Colon (tissue), 2 donors: ENCODE measurements around the gene DAAM1.

Experiments used
- FAIRE-seq: peaks from 2 replicates; lab custom pipeline; 2012; peaks lifted over from hg19 to GRCh38; lab: Jason Lieb, UNC
- donor health status: control.
- donor health status: control.

The DAAM1 gene

DNA sequence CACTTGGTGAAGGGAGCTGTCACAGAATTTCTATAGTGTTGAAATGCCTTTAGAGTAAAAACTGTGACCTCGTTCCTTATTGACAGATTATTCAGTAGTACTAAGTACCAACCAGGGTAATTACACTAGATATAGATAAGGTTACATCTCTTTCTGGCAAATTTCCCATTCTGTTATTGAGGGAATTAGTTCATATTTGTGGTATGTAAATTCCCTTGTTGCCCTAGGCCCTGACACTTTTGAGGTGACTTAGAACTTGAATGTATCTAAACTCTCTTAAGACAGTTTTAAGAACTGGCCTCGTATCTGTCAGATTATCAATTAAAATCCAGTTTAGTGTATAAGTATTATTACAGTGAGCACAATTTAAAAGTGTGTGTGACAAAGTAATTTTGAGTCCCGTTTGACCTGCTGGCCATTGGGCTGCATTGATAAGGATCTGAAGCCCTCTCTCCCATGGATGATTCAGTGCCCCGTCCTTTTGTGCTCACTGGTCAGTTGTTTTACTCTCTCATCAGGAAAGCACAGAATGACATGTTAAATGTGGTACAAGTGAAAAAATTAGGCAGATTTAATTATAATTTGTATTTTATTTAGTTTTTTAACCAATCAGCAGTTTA lies 153.5 kb downstream of the DAAM1 start:
- FAIRE-seq, result no peak

DNA sequence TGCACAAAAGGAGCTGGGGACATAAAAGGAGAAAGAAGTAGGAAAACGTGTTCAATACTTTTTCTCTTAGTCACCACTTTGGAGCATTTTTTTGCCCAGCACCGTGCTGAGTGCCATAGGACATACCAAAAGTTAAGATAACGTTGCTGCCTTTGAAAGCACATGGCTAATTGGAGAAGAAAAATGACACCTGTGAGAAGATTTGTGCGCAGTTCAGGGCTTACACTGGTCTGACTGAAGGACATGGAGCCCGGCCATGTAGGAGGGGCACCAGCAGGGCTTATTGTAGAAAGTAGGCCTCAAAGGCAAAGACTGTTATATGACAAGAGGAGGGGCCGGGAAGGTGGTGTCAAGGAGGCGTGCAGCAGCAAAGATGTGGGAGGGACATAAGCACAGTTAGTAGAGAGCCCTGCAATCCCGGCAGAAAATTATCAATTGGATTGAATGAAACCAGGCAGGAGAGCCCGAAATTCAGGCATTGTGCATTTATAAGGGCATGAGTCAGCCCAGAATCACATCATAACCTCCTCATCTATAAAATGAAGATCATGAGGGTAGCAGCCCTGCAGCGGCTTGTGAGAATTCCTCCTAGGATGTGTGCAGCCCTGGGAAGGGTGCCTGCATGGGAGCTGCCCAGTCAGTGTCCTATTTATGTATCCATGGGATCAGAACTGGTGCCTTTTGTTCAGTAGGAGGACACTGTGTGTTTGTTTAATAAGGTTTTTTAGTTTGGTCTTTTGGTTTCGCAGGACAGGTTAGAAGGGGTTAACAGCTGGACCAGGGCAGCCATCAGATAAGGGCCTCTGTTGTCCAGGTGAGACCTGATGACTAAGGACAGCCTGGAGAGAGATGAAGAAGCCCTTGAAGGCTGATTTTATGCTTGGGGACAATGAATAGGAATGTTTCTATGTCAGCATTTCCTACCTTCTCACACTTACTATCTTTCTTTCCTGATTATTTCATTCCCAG lies 154.3 kb downstream of the DAAM1 start:
- no peak for FAIRE-seq

DNA sequence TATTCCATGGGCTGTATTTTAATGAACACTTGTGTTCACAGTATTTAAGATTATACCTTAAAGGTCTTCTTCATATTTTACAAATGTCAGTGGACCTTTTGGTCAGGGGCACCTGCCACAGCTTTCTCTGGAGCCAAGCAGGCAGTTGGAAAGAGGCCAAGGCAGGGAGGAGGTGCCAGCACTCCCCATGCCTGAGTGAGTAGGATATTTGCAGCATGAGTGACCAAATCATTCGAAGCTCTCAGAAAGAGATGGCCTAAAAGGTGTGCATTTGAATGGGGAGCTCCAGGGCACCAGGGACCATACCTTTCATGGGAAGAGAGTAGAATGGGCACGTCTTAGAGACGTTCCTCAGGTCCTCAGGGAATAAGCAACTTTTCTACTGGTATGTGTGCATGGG lies 155.1 kb downstream of the DAAM1 start:
- no peak for FAIRE-seq

DNA sequence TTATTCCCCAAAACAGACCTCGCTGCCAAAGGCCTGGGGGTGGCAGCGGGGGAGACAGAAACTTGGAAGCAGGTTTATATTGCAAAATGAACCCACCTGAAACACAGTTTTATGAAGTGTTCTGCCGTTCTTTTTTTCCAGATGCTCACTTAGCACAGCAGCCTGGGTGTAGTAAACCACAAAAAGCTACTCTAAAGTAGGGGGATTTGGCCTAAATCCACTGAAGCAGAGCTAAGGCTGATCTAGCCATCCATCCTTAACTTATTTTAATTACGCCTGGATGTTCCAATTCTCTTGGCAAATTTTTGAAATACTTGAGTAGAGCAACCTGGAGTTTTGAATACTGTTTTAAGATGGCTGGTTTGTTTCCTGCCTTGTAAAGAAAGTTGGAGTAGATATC lies 155.5 kb downstream of the DAAM1 start:
- FAIRE-seq, result no peak

- no peak for FAIRE-seq
These were observed 156.4 kb downstream of the DAAM1 start for GRCh38 chr14:59344691-59345455.

GRCh38 chr14:59346329-59346728 lies 157.9 kb downstream of the DAAM1 start:
- no peak for FAIRE-seq

GRCh38 chr14:59346796-59347510 lies 158.5 kb downstream of the DAAM1 start:
- no peak for FAIRE-seq

DNA sequence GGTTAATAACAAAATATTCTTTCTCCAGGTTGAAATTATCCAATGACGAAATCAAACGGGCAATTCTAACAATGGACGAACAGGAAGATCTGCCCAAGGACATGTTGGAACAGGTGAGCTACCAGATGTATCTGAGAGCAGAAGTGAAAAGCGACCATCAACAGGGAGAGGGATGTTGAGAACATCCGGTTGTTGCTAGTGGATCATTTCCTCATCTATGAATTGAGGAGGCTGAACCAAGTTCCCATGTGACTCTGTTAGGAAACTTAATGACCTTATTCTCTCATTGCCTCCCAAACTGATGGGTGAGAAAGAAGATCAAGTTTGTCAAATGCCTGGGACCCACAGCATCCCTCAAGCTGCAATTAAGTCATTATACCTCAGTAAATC lies 159.0 kb downstream of the DAAM1 start:
- FAIRE-seq, result no peak

GRCh38 chr14:59347915-59348314 lies 159.4 kb downstream of the DAAM1 start:
- FAIRE-seq, result no peak

GRCh38 chr14:59349258-59349701 lies 160.8 kb downstream of the DAAM1 start:
- no peak for FAIRE-seq

- no peak for FAIRE-seq
These were observed 164.5 kb downstream of the DAAM1 start for GRCh38 chr14:59352961-59353360.

DNA sequence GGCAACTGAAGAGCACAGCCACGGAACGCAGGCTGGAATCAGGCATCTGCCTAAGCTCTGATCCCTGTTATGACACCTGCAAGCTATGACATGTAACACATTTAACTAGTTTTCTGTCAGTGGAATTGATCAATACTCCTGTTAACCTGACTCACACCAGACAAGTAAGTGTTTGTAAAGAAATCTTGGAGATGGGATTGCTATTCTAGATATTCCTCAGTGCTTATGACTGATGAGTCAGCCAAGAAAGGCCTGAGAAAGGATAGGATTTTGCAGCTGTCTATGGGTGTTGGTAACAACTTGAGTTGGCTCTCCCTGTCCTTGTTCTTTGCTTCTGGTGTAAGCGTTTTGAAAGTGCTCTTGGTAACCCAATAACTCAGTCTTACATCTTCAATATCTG lies 166.2 kb downstream of the DAAM1 start:
- no peak for FAIRE-seq

DNA sequence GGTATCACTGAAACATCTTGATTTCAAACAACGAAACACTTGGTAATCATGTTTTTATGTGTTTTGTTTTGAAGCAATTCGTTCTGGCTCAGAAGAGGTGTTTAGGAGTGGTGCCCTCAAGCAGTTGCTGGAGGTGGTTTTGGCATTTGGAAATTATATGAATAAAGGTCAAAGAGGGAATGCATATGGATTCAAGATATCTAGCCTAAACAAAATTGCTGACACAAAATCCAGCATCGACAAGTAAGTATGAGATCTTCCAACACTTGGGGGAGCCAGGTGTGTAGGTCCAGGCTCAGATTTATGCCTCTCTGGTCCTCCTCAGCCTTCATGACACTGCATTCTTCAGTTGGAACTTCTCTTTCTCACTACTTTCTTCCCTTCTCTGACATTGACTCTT lies 166.6 kb downstream of the DAAM1 start:
- no peak for FAIRE-seq

DNA sequence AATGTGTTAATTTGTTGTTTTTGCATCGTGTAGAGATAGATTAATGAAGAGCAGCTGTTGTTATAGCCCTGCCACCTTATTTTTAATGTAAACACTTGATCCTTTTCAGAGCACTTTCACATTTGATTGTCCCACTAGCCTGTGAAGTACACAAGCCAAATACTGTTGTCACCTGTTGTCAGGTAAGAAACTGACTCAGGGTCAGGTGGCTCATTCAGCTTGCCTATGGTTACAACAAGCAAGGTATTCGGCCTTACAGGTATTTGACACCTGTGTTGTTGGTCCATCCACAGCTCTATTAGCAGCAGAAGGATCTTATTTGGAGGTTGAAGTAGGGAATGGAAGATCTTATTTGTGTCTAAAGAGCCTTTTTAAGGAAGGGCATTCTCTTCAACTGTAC lies 167.8 kb downstream of the DAAM1 start:
- no peak for FAIRE-seq

DNA sequence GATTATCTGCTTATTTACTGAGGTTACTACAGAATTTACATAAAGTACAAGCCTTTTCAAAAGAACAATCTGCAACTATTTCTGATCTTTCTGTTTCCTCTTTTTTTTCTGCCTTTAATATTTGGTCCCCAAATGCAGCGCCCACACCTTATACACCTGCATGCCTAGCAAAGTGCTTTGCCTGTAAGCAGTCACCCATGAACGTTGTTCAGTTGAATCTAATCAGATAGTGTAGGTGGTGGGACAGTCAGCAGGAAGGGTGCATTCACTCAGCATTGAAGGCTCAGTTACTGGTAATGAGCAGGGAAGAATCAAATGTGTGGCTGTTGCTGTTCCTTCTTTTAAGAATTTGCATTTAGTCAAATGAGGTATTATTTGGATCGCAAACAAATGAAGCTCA lies 168.3 kb downstream of the DAAM1 start:
- FAIRE-seq, result no peak

GRCh38 chr14:59358102-59358501 lies 169.6 kb downstream of the DAAM1 start:
- FAIRE-seq, result no peak

DNA sequence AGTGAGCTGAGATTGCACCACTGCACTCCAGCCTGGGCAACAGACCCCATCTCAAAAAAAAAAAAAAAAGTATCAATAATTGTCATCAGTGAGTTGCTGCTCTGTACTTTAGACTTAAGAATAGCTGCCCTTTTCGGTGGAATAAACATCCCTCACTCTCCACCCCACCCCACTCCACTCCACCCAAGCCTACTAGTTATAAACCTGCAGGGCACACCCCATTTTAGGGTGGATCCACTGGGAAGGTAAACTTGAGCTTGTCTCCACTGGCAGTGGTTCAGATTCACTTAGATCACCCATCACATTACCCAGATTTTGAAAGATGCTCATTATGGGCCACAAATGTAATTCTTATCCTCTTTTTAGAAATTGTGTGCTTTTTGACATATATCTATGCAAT lies 170.3 kb downstream of the DAAM1 start:
- FAIRE-seq, result no peak

- FAIRE-seq, result no peak
These were observed 171.1 kb downstream of the DAAM1 start for GRCh38 chr14:59359431-59360124.

- FAIRE-seq, result no peak
These were observed 171.8 kb downstream of the DAAM1 start for GRCh38 chr14:59360233-59360632.

DNA sequence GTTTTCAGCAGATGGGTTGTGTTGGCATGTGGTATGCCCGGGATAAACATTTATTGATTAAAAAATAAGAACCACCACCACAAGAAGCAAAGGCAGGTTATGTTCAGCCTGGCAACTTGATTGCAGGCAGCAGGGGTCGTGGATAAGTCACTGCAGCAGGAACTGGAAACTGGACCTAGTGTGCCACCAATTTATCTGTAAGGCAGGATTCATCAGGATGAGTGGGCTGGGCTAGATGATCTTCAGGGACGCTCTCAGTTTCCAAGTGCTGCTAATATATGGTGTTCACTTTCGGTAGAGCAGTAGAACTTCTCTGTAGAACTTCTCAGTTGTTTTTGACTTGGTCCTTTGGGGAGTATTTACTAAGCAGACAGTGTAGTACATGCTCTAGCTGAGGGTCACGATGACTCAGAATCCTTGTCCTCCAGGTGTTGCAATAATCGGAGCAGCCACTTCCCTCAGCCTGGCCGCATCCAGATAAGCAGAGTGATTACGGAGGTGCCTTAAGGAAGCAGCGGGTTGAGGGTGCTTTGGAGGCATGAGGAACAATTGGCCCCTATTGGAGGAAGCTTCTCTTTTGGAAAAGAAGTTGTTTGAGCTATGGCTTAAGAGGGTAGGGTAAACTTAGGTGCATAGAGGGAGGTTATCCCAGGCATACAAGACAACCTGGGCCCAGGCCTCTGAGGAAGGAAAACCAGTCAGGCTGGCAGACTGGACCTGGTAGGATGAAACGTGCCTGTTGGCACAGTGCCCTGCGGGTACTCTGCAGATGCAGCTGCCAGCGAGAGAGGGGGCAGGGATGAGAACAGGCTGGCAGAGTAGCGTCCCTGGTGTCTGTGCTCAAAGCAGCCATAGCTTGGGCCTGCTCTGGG lies 172.7 kb downstream of the DAAM1 start:
- no peak for FAIRE-seq

GRCh38 chr14:59362513-59362912 lies 174.0 kb downstream of the DAAM1 start:
- FAIRE-seq, result no peak
